AG10803 (cell line): ENCODE results near the gene SRD5A1.

Experiments
- DNase-seq: peaks from one replicate; pipeline ENCODE4 v3.0.0; 2010; ENCODE audit warnings: low read depth
- H3K4me3 ChIP-seq: 2 replicates; pipeline ENCODE4 v1.5.1; 2011; ENCODE audit warnings: mild to moderate bottlenecking, low read length, control low read depth
- CTCF ChIP-seq: conservative IDR thresholded peaks from 2 replicates; pipeline ENCODE4 v1.5.1; 2011; ENCODE audit warnings: mild to moderate bottlenecking, low read length, control low read depth, inconsistent platforms

Gene SRD5A1

GRCh38 chr5:6702633-6703032 is 69.4 kb downstream of the SRD5A1 start:
- H3K4me3 ChIP-seq = no peak overlapping the region
- no peak for DNase-seq
- TF ChIP-seq CTCF = no peak

- H3K4me3 ChIP-seq = no peak overlapping the region
- no peak for TF ChIP-seq CTCF
- peak; percentile 70 for DNase-seq
Observed at GRCh38 chr5:6703806-6704205, 70.6 kb downstream of the SRD5A1 start.

- H3K4me3 ChIP-seq = no peak overlapping the region
- TF ChIP-seq CTCF = no peak
- DNase-seq = peak; percentile 90
Observed at GRCh38 chr5:6704361-6704851, 71.2 kb downstream of the SRD5A1 start.

GRCh38 chr5:6705088-6705487 is 71.8 kb downstream of the SRD5A1 start:
- DNase-seq = no peak
- H3K4me3 ChIP-seq = no peak overlapping the region
- no peak for TF ChIP-seq CTCF

GRCh38 chr5:6705959-6706358 is 72.7 kb downstream of the SRD5A1 start:
- TF ChIP-seq CTCF = no peak
- H3K4me3 ChIP-seq = no peak overlapping the region
- no peak for DNase-seq

- no peak for TF ChIP-seq CTCF
- no peak overlapping the region for H3K4me3 ChIP-seq
- no peak for DNase-seq
Observed at GRCh38 chr5:6707852-6708251, 74.6 kb downstream of the SRD5A1 start.

GRCh38 chr5:6708814-6709213 is 75.6 kb downstream of the SRD5A1 start:
- TF ChIP-seq CTCF = no peak
- H3K4me3 ChIP-seq = no peak overlapping the region
- no peak for DNase-seq
